Smooth muscle cell of the brain vasculature (primary cell): ENCODE measurements around the gene SRPK2.
A peak's percentile ranks its signal among the peaks of the same experiment; 100 is the strongest.
"Not testable (repeated sequence)": the region's sequence is repeated elsewhere in the genome, so short reads cannot be mapped to it uniquely, and the experiment has no call there.

Source experiments
- DNase-seq: peaks from one replicate; pipeline ENCODE4 v3.0.0-alpha.2; 2012; ENCODE audit warnings: low read depth, low spot score

The SRPK2 gene

GRCh38 chr7:105388356-105389087 is at the start of gene SRPK2:
Gene SRPK2, minus strand, starts transcription at chr7:105388921.
- DNase-seq: peak; percentile 9

GRCh38 chr7:105438254-105438653 is 49.5 kb upstream of the SRPK2 start:
- no peak for DNase-seq

- not testable (repeated sequence) for DNase-seq
Observed at GRCh38 chr7:105437356-105437755, 48.6 kb upstream of the SRPK2 start.

- DNase-seq: no peak
Observed at GRCh38 chr7:105429746-105430612, 41.3 kb upstream of the SRPK2 start.

GRCh38 chr7:105426606-105427146 is 38.0 kb upstream of the SRPK2 start:
- DNase-seq: no peak

- DNase-seq: no peak
Observed at GRCh38 chr7:105423987-105424386, 35.3 kb upstream of the SRPK2 start.

- no peak for DNase-seq
Observed at GRCh38 chr7:105413887-105414437, 25.2 kb upstream of the SRPK2 start.

- not testable (repeated sequence) for DNase-seq
Observed at GRCh38 chr7:105410774-105411173, 22.1 kb upstream of the SRPK2 start.

- DNase-seq: not testable (repeated sequence)
Observed at GRCh38 chr7:105409775-105410174, 21.1 kb upstream of the SRPK2 start.

- no peak for DNase-seq
Observed at GRCh38 chr7:105408791-105409410, 20.2 kb upstream of the SRPK2 start.

- DNase-seq: no peak
Observed at GRCh38 chr7:105403128-105403527, 14.4 kb upstream of the SRPK2 start.

GRCh38 chr7:105402221-105403095 is 13.7 kb upstream of the SRPK2 start:
- DNase-seq: no peak

- DNase-seq: peak; percentile 12
Observed at GRCh38 chr7:105399043-105399725, 10.5 kb upstream of the SRPK2 start.

GRCh38 chr7:105396566-105396965 is 7.8 kb upstream of the SRPK2 start:
- no peak for DNase-seq

- no peak for DNase-seq
Observed at GRCh38 chr7:105391429-105391828, 2.7 kb upstream of the SRPK2 start.

GRCh38 chr7:105389889-105390288 is 1.2 kb upstream of the SRPK2 start:
- DNase-seq: no peak

- DNase-seq: peak; percentile 24
Observed at GRCh38 chr7:105389088-105389650, 448 bp upstream of the SRPK2 start.

GRCh38 chr7:105387508-105388355 is 989 bp downstream of the SRPK2 start:
- DNase-seq: no peak

- DNase-seq: no peak
Observed at GRCh38 chr7:105377903-105378302, 10.8 kb downstream of the SRPK2 start.
